HEK293 (cell line): ENCODE results near the gene ABLIM2.
A peak's percentile ranks its signal among the peaks of the same experiment; 100 is the strongest.

Experiments used
- CTCF ChIA-PET: fragments of 350-600 bp; formaldehyde crosslinking; extraction: SDS; loops from one replicate; lab custom pipeline; 2021; ENCODE audit warnings: antibody characterized with exemption; lab: Yijun Ruan, JAX
- POLR2A ChIA-PET: fragments of 300-600 bp; formaldehyde crosslinking; extraction: SDS; loops from one replicate; lab custom pipeline; 2020; ENCODE audit warnings: antibody characterized with exemption, inconsistent platforms; lab: Yijun Ruan, JAX
- H3K27ac ChIP-seq: fragments of 200-500 bp; sonication (Bioruptor generic); 2 replicates; pipeline ENCODE4 v1.5.1; 2014; ENCODE audit warnings: low read depth, low read length, control low read depth, inconsistent platforms; ENCODE audit errors: extremely low read depth
- H3K36me3 ChIP-seq, 2 experiments: fragments of 200-500 bp in 1 of 2; sonication (Bioruptor generic) in 1 of 2; 1 replicate in 1 of 2; 2 replicates in 1 of 2; pipeline ENCODE4 v1.5.1; 2014 to 2017; ENCODE audit warnings: inconsistent platforms in 2 of 2, low read length in 2 of 2; ENCODE audit not compliant: control insufficient read depth in 2 of 2, insufficient read depth in 1 of 2
- H3K4me1 ChIP-seq: fragments of 200-500 bp; sonication (Bioruptor generic); 2 replicates; pipeline ENCODE4 v1.5.1; 2014; ENCODE audit warnings: mild to moderate bottlenecking, low read length, inconsistent platforms; ENCODE audit not compliant: control insufficient read depth, insufficient read depth
- H3K4me3 ChIP-seq: 2 replicates; pipeline ENCODE4 v1.5.1; 2011; ENCODE audit warnings: low read depth, mild to moderate bottlenecking, control low read depth, low read length, moderate library complexity
- H3K9me3 ChIP-seq: fragments of 200-500 bp; sonication (Bioruptor generic); 2 replicates; pipeline ENCODE4 v1.5.1; 2014; ENCODE audit warnings: low read depth, low read length, inconsistent platforms; ENCODE audit not compliant: control insufficient read depth, insufficient read depth
- PRDM1 ChIP-seq: fragments of 450-650 bp; formaldehyde crosslinking; IDR thresholded peaks from 2 replicates; pipeline ENCODE4; 2016; ENCODE audit warnings: missing biosample characterization, missing genetic modification characterization
- SP7 ChIP-seq: fragments of 450-650 bp; formaldehyde crosslinking; IDR thresholded peaks from 2 replicates; pipeline ENCODE4 v1.5.1; 2016; ENCODE audit warnings: missing biosample characterization, missing genetic modification characterization
- ZBTB1 ChIP-seq: fragments of 450-650 bp; formaldehyde crosslinking; IDR thresholded peaks from 2 replicates; pipeline ENCODE4 v1.5.1; 2016; ENCODE audit warnings: missing biosample characterization, missing genetic modification characterization
- ZFP41 ChIP-seq: fragments of 450-650 bp; formaldehyde crosslinking; IDR thresholded peaks from 2 replicates; pipeline ENCODE4 v1.5.1; 2016; ENCODE audit warnings: missing biosample characterization, missing genetic modification characterization, borderline replicate concordance
- ZIC2 ChIP-seq: fragments of 450-650 bp; formaldehyde crosslinking; IDR thresholded peaks from 2 replicates; pipeline ENCODE4 v1.5.1; 2016; ENCODE audit warnings: missing biosample characterization, missing genetic modification characterization
- ZNF138 ChIP-seq: fragments of 450-650 bp; formaldehyde crosslinking; IDR thresholded peaks from 2 replicates; pipeline ENCODE4 v1.5.1; 2016; ENCODE audit warnings: missing biosample characterization, missing genetic modification characterization, borderline replicate concordance
- ZNF24 ChIP-seq: fragments of 450-650 bp; formaldehyde crosslinking; IDR thresholded peaks from 2 replicates; pipeline ENCODE4 v1.5.1; 2016; ENCODE audit warnings: missing biosample characterization, missing genetic modification characterization
- ZNF324 ChIP-seq: fragments of 450-650 bp; formaldehyde crosslinking; IDR thresholded peaks from 2 replicates; pipeline ENCODE4 v1.5.1; 2016; ENCODE audit warnings: missing biosample characterization, missing genetic modification characterization
- ZNF366 ChIP-seq: fragments of 450-650 bp; formaldehyde crosslinking; conservative IDR thresholded peaks from 2 replicates; pipeline ENCODE4 v1.5.1; 2016; ENCODE audit warnings: missing biosample characterization, missing genetic modification characterization
- ZNF433 ChIP-seq: fragments of 450-650 bp; formaldehyde crosslinking; IDR thresholded peaks from 2 replicates; pipeline ENCODE4 v1.5.1; 2016; ENCODE audit warnings: missing biosample characterization, missing genetic modification characterization, low read depth
- ZNF596 ChIP-seq: fragments of 450-650 bp; IDR thresholded peaks from 2 replicates; pipeline ENCODE4 v1.5.0; 2018; ENCODE audit warnings: missing biosample characterization, mild to moderate bottlenecking, missing genetic modification characterization, moderate library complexity
- TF ChIP-seq, protein P1 (sequence below): fragments of 450-650 bp; formaldehyde crosslinking; IDR thresholded peaks from 2 replicates; pipeline ENCODE4 v1.5.1; 2017; ENCODE audit warnings: missing biosample characterization, missing genetic modification characterization
- TF ChIP-seq, protein P2 (sequence below): fragments of 450-650 bp; IDR thresholded peaks from 2 replicates; pipeline ENCODE4 v1.5.1; 2018; ENCODE audit warnings: missing biosample characterization, missing genetic modification characterization
- TF ChIP-seq, protein P3 (sequence below): sonication (generic); formaldehyde crosslinking; IDR thresholded peaks from 2 replicates; pipeline ENCODE4 v1.8.1; 2022; ENCODE audit warnings: mild to moderate bottlenecking, moderate library complexity, missing genetic modification reagents
- TF ChIP-seq, protein P4 (sequence below): fragments of 450-650 bp; formaldehyde crosslinking; conservative IDR thresholded peaks from 2 replicates; pipeline ENCODE4 v1.5.1; 2016; ENCODE audit warnings: low read depth, missing biosample characterization, missing genetic modification characterization

The ABLIM2 gene

DNA sequence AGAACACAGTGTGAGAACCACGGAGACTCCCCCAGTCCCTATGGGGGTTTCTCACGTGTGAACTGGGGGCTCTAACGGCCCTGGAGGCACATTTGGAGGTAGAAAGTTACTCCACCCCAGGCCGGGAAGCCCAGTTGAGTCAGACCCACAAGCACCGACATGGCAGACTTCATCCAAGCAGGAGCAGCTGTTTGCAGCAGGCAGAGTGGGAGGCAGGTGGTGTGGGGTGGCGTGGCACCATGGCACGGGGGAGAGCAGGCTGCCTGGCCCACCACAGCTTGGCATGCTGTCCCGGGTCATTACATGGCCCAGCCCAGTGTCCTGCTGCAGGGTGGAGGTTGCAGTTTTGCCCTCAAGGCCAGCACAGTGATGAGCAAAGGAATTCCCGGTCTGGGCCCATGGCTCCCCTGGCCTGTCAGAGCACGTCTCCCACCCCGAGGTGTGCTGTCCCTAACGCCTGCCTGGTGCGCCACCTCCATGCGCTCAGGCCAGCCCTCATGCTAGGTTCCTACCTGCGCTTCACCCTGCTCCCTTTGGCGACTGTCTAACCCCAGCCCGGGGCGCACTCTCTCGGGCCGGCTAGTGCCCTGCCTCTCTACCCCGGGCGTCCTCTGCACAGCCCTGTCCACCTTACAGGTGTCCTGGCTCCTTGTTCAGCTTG lies 128.4 kb downstream of the ABLIM2 start (continued):
- TF ChIP-seq ZNF596 (tag by site-specific recombination): no peak
- TF ChIP-seq, all 188 proteins: peak for 0

DNA sequence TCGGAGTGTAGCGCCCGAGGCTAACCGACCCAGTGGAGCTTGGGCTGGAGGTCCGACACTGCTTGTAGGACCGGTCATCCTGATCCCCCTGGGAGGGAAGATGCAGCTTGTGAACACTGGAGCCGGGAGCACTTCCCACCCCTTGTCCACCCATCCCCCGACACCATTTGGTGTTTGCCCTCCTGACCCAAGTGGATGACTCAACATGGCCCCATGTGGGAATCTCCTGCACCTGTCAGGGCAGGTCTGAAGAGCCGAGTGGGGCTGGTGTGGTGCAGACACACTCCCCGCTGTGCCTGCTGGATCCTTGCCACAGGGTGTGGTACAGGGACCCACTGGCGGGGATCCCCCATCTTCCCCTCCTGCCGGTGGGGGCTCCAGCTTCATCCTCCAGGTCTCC lies 128.9 kb downstream of the ABLIM2 start:
- TF ChIP-seq ZIC2 (tag by site-specific recombination) (peak; percentile 35), ZFP41 (tag by site-specific recombination) (no peak)
- TF ChIP-seq, all 188 proteins: peak for 1
- no peaks in the 10 kb centered on the region for H3K9me3 ChIP-seq
- CTCF ChIA-PET: no interaction called here
- H3K4me3 ChIP-seq: no peak overlapping the region
- no peak overlapping the region for H3K27ac ChIP-seq
- no peaks in the 10 kb centered on the region for H3K36me3 ChIP-seq
- POLR2A ChIA-PET: interaction anchor here (1.1 kb wide), 1 partner anchor 21 kb away, joined by 6 read pairs; no protein-coding TSS in a partner anchor
- H3K4me1 ChIP-seq: no peaks in the 10 kb centered on the region

DNA sequence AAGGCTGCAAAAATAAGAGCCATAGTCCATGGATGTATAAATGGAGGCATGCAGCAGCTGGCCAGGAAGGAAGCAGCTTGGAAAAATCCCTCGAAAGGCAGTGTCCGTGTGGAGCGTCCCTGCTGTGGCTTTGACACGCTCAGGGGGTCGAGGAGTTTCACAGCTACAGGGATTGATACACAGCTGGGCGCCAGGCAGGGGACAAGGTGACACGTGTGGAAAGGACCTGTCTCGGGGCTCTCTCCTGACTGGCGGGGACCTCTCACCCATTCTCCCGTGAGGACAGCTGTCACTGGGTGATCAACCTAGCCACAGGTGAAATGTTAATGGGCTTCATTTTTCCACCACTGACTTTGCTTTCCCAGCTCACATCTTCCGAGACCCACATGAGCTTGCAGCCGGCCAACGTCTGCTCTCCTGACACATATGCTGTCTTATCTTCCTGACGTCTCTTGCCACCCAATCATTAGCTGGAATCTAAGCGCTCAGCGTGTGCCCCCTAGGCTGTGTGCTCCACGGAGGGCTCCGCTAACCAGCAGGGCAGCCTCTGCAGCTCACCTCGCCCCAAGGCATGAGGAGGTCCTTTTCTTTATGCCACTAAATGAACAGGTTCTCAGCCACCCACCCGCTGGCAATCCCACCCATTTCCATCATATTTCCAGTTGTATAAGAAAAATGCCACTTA lies 129.6 kb downstream of the ABLIM2 start:
- H3K27ac ChIP-seq: no peak overlapping the region
- H3K4me3 ChIP-seq: no peak overlapping the region
- H3K9me3 ChIP-seq: no peaks in the 10 kb centered on the region
- ChIA-PET CTCF (no interaction called here), POLR2A (interaction anchor here (0.7 to 1.1 kb wide), 2 partner anchors 22 to 961 kb away, joined by 6 to 8 read pairs; partner anchors contain the start of gene GRPEL1)
- TF ChIP-seq ZIC2 (tag by site-specific recombination): peak; percentile 31; the same call in 1 of the 2 replicates
- no peak for TF ChIP-seq SP7 (tag by site-specific recombination)
- H3K4me1 ChIP-seq: no peaks in the 10 kb centered on the region
- H3K36me3 ChIP-seq: no peaks in the 10 kb centered on the region

DNA sequence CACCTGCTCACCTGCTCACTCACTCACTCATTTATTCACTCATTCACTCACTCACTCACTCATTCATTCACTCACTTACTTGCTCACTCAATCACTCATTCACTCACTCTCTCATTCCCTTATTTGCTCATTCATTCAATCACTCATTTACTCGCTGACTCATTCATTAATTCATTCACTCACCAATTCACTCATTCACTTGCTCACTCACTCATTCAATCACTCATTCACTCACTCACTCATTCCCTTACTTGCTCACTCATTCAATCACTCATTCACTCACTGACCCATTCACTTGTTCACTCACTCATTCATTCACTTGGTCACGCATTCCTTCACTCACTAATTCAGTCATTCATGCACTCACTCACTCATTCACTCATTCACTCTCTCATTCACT lies 130.2 kb downstream of the ABLIM2 start:
- CTCF ChIA-PET: no interaction called here
- POLR2A ChIA-PET: no interaction called here
- Histone ChIP-seq H3K4me3 (no peak overlapping the region), H3K27ac (no peak overlapping the region), H3K9me3 (no peaks in the 10 kb centered on the region), H3K4me1 (no peaks in the 10 kb centered on the region), H3K36me3 (no peaks in the 10 kb centered on the region)
- TF ChIP-seq PRDM1 (peak; percentile 95), ZNF366 (tag by site-specific recombination) (peak; percentile 68; the same call in 1 of the 2 replicates), ZNF24 (tag by site-specific recombination) (peak; percentile 95), ZBTB1 (tag by site-specific recombination) (no peak), ZNF433 (tag by site-specific recombination) (no peak)
- TF ChIP-seq, protein P1, sequence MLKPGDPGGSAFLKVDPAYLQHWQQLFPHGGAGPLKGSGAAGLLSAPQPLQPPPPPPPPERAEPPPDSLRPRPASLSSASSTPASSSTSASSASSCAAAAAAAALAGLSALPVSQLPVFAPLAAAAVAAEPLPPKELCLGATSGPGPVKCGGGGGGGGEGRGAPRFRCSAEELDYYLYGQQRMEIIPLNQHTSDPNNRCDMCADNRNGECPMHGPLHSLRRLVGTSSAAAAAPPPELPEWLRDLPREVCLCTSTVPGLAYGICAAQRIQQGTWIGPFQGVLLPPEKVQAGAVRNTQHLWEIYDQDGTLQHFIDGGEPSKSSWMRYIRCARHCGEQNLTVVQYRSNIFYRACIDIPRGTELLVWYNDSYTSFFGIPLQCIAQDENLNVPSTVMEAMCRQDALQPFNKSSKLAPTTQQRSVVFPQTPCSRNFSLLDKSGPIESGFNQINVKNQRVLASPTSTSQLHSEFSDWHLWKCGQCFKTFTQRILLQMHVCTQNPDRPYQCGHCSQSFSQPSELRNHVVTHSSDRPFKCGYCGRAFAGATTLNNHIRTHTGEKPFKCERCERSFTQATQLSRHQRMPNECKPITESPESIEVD (tag by site-specific recombination): no peak

DNA sequence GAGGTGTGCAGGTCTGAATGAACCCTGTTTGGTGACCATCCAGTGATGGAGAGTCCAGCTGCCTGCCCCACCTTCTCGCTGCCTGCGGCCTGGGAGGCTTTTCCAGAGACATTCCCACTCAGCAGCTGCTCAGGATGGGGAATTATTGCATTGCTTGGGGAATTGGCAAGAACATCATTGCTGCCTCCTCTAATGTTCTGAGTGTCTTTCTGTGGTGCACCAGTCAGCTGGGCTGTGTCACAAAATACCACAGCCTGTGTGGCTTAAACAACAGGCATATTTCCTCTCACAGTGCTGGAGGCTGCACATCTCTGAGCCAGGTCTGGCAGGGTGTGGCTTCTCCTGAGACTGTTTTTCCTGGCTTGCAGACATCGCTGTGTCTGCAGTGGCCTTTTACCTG lies 132.2 kb downstream of the ABLIM2 start:
- POLR2A ChIA-PET: no interaction called here
- Histone ChIP-seq H3K4me1 (no peaks in the 10 kb centered on the region), H3K27ac (no peak overlapping the region), H3K4me3 (no peak overlapping the region), H3K9me3 (no peaks in the 10 kb centered on the region), H3K36me3 (no peaks in the 10 kb centered on the region)
- CTCF ChIA-PET: no interaction called here
- no peak for TF ChIP-seq ZNF138 (tag by site-specific recombination)
- TF ChIP-seq, protein P2, sequence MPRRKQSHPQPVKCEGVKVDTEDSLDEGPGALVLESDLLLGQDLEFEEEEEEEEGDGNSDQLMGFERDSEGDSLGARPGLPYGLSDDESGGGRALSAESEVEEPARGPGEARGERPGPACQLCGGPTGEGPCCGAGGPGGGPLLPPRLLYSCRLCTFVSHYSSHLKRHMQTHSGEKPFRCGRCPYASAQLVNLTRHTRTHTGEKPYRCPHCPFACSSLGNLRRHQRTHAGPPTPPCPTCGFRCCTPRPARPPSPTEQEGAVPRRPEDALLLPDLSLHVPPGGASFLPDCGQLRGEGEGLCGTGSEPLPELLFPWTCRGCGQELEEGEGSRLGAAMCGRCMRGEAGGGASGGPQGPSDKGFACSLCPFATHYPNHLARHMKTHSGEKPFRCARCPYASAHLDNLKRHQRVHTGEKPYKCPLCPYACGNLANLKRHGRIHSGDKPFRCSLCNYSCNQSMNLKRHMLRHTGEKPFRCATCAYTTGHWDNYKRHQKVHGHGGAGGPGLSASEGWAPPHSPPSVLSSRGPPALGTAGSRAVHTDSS: no peak
- TF ChIP-seq ZNF324: no peak
- TF ChIP-seq, protein P3, sequence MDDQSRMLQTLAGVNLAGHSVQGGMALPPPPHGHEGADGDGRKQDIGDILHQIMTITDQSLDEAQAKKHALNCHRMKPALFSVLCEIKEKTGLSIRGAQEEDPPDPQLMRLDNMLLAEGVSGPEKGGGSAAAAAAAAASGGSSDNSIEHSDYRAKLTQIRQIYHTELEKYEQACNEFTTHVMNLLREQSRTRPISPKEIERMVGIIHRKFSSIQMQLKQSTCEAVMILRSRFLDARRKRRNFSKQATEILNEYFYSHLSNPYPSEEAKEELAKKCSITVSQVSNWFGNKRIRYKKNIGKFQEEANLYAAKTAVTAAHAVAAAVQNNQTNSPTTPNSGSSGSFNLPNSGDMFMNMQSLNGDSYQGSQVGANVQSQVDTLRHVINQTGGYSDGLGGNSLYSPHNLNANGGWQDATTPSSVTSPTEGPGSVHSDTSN (CRISPR knock-in tag): no peak
- TF ChIP-seq, protein P4, sequence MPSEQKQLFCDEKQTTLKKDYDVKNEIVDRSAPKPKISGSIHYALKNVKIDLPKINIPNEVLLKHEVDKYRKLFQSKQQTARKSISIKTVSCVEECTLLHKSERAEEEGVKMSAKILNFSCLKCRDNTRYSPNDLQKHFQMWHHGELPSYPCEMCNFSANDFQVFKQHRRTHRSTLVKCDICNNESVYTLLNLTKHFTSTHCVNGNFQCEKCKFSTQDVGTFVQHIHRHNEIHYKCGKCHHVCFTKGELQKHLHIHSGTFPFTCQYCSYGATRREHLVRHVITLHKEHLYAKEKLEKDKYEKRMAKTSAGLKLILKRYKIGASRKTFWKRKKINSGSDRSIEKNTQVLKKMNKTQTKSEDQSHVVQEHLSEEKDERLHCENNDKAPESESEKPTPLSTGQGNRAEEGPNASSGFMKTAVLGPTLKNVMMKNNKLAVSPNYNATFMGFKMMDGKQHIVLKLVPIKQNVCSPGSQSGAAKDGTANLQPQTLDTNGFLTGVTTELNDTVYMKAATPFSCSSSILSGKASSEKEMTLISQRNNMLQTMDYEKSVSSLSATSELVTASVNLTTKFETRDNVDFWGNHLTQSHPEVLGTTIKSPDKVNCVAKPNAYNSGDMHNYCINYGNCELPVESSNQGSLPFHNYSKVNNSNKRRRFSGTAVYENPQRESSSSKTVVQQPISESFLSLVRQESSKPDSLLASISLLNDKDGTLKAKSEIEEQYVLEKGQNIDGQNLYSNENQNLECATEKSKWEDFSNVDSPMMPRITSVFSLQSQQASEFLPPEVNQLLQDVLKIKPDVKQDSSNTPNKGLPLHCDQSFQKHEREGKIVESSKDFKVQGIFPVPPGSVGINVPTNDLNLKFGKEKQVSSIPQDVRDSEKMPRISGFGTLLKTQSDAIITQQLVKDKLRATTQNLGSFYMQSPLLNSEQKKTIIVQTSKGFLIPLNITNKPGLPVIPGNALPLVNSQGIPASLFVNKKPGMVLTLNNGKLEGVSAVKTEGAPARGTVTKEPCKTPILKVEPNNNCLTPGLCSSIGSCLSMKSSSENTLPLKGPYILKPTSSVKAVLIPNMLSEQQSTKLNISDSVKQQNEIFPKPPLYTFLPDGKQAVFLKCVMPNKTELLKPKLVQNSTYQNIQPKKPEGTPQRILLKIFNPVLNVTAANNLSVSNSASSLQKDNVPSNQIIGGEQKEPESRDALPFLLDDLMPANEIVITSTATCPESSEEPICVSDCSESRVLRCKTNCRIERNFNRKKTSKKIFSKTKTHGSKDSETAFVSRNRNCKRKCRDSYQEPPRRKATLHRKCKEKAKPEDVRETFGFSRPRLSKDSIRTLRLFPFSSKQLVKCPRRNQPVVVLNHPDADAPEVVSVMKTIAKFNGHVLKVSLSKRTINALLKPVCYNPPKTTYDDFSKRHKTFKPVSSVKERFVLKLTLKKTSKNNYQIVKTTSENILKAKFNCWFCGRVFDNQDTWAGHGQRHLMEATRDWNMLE (tag by site-specific recombination): no peak
